ENCODE results near the gene ADGRB3.

DNA sequence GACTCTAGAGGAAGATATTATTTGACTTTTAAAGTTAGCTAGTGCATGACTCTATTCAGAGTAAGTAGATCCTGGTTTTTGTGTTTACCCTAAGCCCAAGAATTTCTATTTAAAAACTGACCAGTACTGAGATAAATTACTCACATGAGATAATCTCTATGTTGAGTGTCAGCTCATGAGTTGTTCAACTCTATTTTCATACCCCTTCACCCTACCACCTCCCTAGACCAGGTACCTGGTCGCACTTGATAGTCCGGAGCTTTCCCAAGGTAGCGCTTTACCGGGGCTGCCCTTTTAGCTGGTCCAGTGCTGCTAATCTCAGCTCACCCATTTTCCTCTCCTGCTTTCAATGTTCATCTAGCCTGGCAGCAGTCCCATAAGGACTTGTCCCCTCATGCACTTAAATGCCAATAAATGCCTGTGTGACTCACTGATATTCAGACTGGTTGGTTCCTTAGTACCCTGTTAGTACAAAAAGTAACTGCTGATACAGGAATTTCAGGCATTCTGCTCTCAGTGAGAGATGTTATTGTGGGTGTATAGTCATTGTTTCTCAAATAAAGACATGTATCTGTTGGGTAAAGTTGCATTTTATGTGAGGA, 503.9 kb downstream of the ADGRB3 start:
- TF ChIP-seq YY1 (IDR thresholded peaks at IDR 0.05) (no peak), RAD21 (IDR thresholded peaks at IDR 0.05) (no peak), ATF3 (IDR thresholded peaks at IDR 0.05) (no peak), HNF4G (IDR thresholded peaks at IDR 0.05) (no peak), SP1 (IDR thresholded peaks at IDR 0.05) (no peak), TAF1 (conservative IDR thresholded peaks at IDR 0.05) (no peak), JUND (IDR thresholded peaks at IDR 0.05) (no peak)
- TF ChIP-seq, protein P1, sequence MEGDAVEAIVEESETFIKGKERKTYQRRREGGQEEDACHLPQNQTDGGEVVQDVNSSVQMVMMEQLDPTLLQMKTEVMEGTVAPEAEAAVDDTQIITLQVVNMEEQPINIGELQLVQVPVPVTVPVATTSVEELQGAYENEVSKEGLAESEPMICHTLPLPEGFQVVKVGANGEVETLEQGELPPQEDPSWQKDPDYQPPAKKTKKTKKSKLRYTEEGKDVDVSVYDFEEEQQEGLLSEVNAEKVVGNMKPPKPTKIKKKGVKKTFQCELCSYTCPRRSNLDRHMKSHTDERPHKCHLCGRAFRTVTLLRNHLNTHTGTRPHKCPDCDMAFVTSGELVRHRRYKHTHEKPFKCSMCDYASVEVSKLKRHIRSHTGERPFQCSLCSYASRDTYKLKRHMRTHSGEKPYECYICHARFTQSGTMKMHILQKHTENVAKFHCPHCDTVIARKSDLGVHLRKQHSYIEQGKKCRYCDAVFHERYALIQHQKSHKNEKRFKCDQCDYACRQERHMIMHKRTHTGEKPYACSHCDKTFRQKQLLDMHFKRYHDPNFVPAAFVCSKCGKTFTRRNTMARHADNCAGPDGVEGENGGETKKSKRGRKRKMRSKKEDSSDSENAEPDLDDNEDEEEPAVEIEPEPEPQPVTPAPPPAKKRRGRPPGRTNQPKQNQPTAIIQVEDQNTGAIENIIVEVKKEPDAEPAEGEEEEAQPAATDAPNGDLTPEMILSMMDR (IDR thresholded peaks at IDR 0.05; ENCODE audit: low read depth, low read length, missing input control) = no peak
